Heart right ventricle (tissue), 16 donors: ENCODE data around the gene OR2A7. TPM values are rescaled to one million over a fixed set of nuclear protein-coding genes. Genes with fewer than 3 reads are reported as not detected.
"Not testable (repeated sequence)": the region's sequence is repeated elsewhere in the genome, so short reads cannot be mapped to it uniquely, and the experiment has no call there.

Experiments used
- ATAC-seq, 8 donors: fragments of 200-7000 bp; cut with Tn5 transposase; one replicate each; pipeline ENCODE4 v1.9.1; 2020; ENCODE audit warnings: mild to moderate bottlenecking in 8 of 8, moderate library complexity in 8 of 8, moderate number of reproducible peaks in 1 of 8
- DNase-seq, 2 donors: peaks; one replicate each; pipeline ENCODE4 v3.0.0-alpha.2; 2020
- H3K27ac ChIP-seq, 10 donors: fragments of 200-600 bp; sonication (generic) in 2 of 10; one replicate each; pipeline versions ENCODE4 v1.5.0 to v1.8.0; 2020 to 2022; ENCODE audit warnings: mild to moderate bottlenecking in 3 of 10
- H3K27me3 ChIP-seq, 7 donors: fragments of 200-600 bp; one replicate each; pipeline ENCODE4 v1.8.0; 2021 to 2022; ENCODE audit warnings: mild to moderate bottlenecking in 2 of 7
- H3K36me3 ChIP-seq, 9 donors: fragments of 200-600 bp; sonication (generic) in 1 of 9; one replicate each; pipeline versions ENCODE4 v1.5.0 to v1.8.0; 2020 to 2022; ENCODE audit warnings: mild to moderate bottlenecking in 2 of 9
- H3K4me1 ChIP-seq, 9 donors: fragments of 200-600 bp; sonication (generic) in 1 of 9; one replicate each; pipeline versions ENCODE4 v1.5.0 to v1.8.0; 2020 to 2022; ENCODE audit warnings: mild to moderate bottlenecking in 4 of 9
- H3K4me3 ChIP-seq, 10 donors: fragments of 200-600 bp; sonication (generic) in 2 of 10; one replicate each; pipeline versions ENCODE4 v1.5.0 to v1.8.0; 2020 to 2022; ENCODE audit warnings: mild to moderate bottlenecking in 7 of 10, moderate library complexity in 2 of 10
- H3K9me3 ChIP-seq, 11 donors: fragments of 200-600 bp in 10 of 11; sonication (generic) in 2 of 11; one replicate each; pipeline versions ENCODE4 v1.5.0 to v1.8.0; 2013 to 2022; ENCODE audit warnings: mild to moderate bottlenecking in 2 of 11, control low read depth in 1 of 11, moderate library complexity in 1 of 11
- WGBS, 2 donors: extraction: QIAGEN DNeasy Blood & Tissue Kit; methylation state at CpG; one replicate each; pipeline ENCODE4 v1.1.7; 2013; ENCODE audit warnings: inconsistent platforms in 1 of 2; 5-methylcytosine and 5-hydroxymethylcytosine counted together
- intact Hi-C, 10 donors: fragments of 100-400 bp; cut with DNase I; formaldehyde crosslinking; loops; one replicate each; pipeline versions ENCODE4 v1.11.1 to v1.14.2; 2022
- polyA plus RNA-seq, 2 donors: library from polyadenylated mRNA; stranded (reverse); fragments of 200-250 nt; gene quantifications; one replicate each; pipeline ENCODE4 v1.2.3, GENCODE V29; 2013
- total RNA-seq, 10 donors: library from RNA; stranded (reverse); fragmentation: NEBNext Ultra II Directional in 3 of 10; extraction: Animal tissue kit (Norgen Biotek cat#: 25700) in 3 of 10; gene quantifications; one replicate each; pipeline versions ENCODE4 v1.2.1 to v1.2.4, GENCODE V29; 2021 to 2023
- donor health status: Arrhythmogenic right ventricular cardiomyopathy.
- donor health status: ischemic (EF 13 %, LVEDD 7.1; RV severe dilation, severe dysfunction).
- donor health status: healthy with polysubstance abuse.
- donor health status: DM: no; HTN: yes; CAD: no.
- donor health status: DM: no; HTN: no; CAD: no.
- donor health status: ischemic (EF 25% LVEDD 6.9; RV normal size, moderate dysfunction).
- donor health status: ischemic (EF 25% LVEDD 5.7; RV mildly dilated, moderate dysfunction).
- donor health status: healthy.
- donor health status: DM: yes; HTN: yes; CAD: no.
- donor health status: Ischemic cardiomyopathy.
- donor health status: ischemic (EF 35%, LVEDD 5.7; RV mildly dilated, moderate dysfunction).
- donor health status: nonischemic (EF 11% LVEDD 7.7; RV severe dilation, severe dysfunction).
- donor health status: DM: yes; HTN: yes; CAD: no.
- donor health status: PGD.
- donor health status: ischemic (EF 29% LVEDD 5.4; RV normal size, mild dysfunction).
- donor health status: nonischemic (EF 23%, LVEDD 6.1; RV moderate dilation, normal function).

The OR2A7 gene
- total and polyA plus RNA-seq, 12 donors = 0.13 to 0.56 (median 0.40) TPM

- H3K36me3 ChIP-seq, intact Hi-C loops, H3K4me3 ChIP-seq, DNase-seq, ATAC-seq, H3K27me3 ChIP-seq, H3K27ac ChIP-seq, H3K4me1 ChIP-seq, H3K9me3 ChIP-seq: not testable (repeated sequence)
- no CpG with 5 or more reads among the region's 3 CpGs for WGBS, 2 donors
Observed at GRCh38 chr7:144287171-144287784, 22.7 kb upstream of the OR2A7 start.

GRCh38 chr7:144283716-144284115 is 19.1 kb upstream of the OR2A7 start:
- WGBS, 2 donors = no CpG with 5 or more reads among the region's 6 CpGs
- H3K27ac ChIP-seq, DNase-seq, H3K4me3 ChIP-seq, H3K9me3 ChIP-seq, ATAC-seq, H3K27me3 ChIP-seq, intact Hi-C loops, H3K4me1 ChIP-seq, H3K36me3 ChIP-seq: not testable (repeated sequence)

GRCh38 chr7:144282490-144282889 is 17.9 kb upstream of the OR2A7 start:
- H3K9me3 ChIP-seq, H3K27ac ChIP-seq, intact Hi-C loops, H3K4me1 ChIP-seq, H3K4me3 ChIP-seq, DNase-seq, H3K36me3 ChIP-seq, H3K27me3 ChIP-seq: not testable (repeated sequence)
- ATAC-seq = peak in 1 of 8 donors; percentile 12
- 87 to 91% methylated on average over 2 of the region's 4 CpGs for WGBS, 2 donors

- H3K4me1 ChIP-seq, H3K27ac ChIP-seq, H3K27me3 ChIP-seq, H3K36me3 ChIP-seq, H3K4me3 ChIP-seq, DNase-seq, H3K9me3 ChIP-seq, intact Hi-C loops: not testable (repeated sequence)
- peak in 1 of 8 donors; percentile 10 for ATAC-seq
- WGBS, 2 donors = no CpG with 5 or more reads among the region's 8 CpGs
Observed at GRCh38 chr7:144281981-144282380, 17.4 kb upstream of the OR2A7 start.

GRCh38 chr7:144280010-144280409 is 15.4 kb upstream of the OR2A7 start:
- H3K36me3 ChIP-seq, H3K4me1 ChIP-seq, intact Hi-C loops, H3K27ac ChIP-seq, H3K9me3 ChIP-seq, DNase-seq, H3K27me3 ChIP-seq, H3K4me3 ChIP-seq: not testable (repeated sequence)
- WGBS, 2 donors = 96 to 97% methylated on average over 3 of the region's 6 CpGs
- peak in 1 of 8 donors; percentile 15 for ATAC-seq

DNA sequence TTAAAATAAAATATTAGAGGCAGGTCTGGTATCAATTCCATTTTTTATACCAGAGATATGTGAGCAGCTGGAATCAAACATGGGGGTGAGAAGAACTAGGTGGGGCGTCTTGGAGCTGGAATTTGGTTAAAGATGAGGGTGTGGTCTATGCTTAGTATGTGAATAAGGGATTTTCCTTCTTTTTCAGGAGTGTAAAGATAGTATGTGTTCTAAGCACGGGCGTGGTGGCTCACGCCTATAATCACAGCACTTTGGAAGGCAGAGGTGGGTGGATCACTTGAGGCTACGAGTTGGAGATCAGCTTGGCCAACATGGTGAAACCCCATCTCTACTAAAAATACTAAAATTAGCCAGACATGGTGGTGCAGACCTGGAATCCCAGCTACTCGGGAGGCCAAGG is 10.7 kb upstream of the OR2A7 start:
- H3K9me3 ChIP-seq, H3K27ac ChIP-seq, H3K27me3 ChIP-seq, intact Hi-C loops, DNase-seq, H3K36me3 ChIP-seq, ATAC-seq, H3K4me1 ChIP-seq, H3K4me3 ChIP-seq: not testable (repeated sequence)
- 96 to 99% methylated on average over 4 of the region's 6 CpGs for WGBS, 2 donors

DNA sequence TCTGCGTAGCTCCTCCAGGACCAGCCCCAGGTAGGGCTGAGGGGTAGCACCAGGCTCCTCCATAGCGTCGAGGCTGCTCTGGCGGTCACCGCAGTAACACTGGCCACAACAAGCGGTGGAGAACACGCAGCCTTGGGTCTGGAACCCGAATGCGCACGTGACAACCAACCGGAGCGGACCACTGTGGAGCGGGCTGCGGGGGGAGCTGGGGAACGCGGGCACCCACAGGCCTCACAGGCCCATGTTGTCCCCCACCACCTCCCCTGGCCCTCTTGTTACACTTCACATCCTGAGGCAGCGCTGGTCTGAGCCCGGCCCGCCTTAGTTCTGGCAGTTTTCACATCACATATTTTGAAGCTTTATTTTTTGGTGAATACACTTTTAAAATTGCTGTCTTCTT is 4.6 kb upstream of the OR2A7 start, which contains the start of gene CTAGE8:
TSS of gene CTAGE8 (minus strand) at position 101 of the 400 bp plus-strand sequence. CDS start at position 63, 38 bp downstream.
- H3K4me3 ChIP-seq, H3K4me1 ChIP-seq, H3K9me3 ChIP-seq, DNase-seq, H3K36me3 ChIP-seq, H3K27me3 ChIP-seq, intact Hi-C loops, H3K27ac ChIP-seq, ATAC-seq: not testable (repeated sequence)
- no CpG with 5 or more reads among the region's 19 CpGs for WGBS, 2 donors

DNA sequence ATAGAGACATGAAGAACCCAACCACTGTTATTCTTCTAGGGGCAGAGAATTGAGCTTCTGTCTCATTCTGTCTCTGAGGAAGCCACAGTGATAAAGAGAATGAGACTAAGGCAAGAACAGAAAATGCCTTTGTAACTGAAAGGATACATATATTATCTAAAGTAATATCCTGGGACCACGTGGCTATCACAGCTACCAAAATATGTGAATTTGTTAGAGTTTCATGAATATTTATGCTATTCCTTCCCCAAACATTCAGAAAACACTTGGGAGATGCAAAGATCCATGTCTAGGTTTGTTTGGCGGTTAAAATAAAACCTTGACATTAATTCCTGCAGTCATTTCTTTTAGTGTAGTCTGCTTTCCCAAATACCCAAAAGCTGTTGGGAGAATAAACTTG is 2.5 kb downstream of the OR2A7 start:
- H3K27me3 ChIP-seq, H3K4me1 ChIP-seq, ATAC-seq, DNase-seq, H3K9me3 ChIP-seq, H3K36me3 ChIP-seq, H3K4me3 ChIP-seq, H3K27ac ChIP-seq, intact Hi-C loops: not testable (repeated sequence)
- no CpG with 5 or more reads among the region's 2 CpGs for WGBS, 2 donors

- ATAC-seq, H3K36me3 ChIP-seq, H3K4me1 ChIP-seq, intact Hi-C loops, H3K9me3 ChIP-seq, DNase-seq, H3K27ac ChIP-seq, H3K4me3 ChIP-seq, H3K27me3 ChIP-seq: not testable (repeated sequence)
- WGBS, 2 donors = no CpG with 5 or more reads among the region's 14 CpGs
Observed at GRCh38 chr7:144259067-144259466, 5.5 kb downstream of the OR2A7 start.
